NCI-H1694 treated with DMSO at 0.1 percent for 48 hours (cell line): ENCODE data around the gene LBR.
"Not testable (repeated sequence)": the region's sequence is repeated elsewhere in the genome, so short reads cannot be mapped to it uniquely, and the experiment has no call there.

Experiments
- DNase-seq: peaks from one replicate; lab custom pipeline; 2025; lab: John Stamatoyannopoulos, UW

The LBR gene

DNA sequence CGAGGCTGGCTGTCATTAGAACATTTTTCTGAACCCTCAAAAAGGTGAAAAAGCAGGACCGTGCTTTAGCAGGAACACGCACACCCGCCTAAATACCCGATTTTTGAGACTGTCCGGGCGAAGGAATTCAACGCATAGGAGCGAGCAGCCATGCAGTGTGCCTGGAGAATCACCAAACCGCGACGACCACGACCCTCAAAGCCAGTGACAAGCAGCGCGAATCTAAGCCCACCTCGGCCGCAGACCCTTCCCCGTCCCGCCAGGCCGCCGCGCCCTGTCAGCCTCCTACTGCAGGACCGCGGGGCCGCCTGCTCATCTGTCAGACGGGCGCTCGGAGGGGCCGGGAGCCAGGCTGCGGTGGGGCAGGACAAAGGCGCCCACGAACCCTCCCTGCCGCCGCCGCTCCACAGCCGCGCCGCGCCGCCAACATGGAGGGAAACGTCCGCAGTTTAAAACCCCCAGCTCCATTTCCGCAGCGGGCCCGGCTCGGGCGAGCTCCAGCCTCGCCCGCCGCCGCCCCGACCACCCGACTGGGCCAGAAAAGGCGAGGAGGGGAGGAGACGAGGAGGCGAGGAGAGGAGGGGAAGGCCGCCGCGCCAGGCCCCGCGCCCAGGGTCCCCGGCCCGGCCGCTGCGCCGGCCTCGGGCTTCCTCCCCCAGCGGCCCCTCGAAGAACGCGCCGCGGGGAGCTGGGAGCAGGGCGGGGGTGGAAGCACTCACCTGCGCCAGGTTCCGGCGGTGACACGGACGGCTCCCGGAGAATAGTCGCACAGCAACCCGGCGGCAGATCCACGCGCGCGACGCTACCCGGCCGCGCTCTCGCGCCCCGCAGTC lies at the start of gene LBR:
Gene LBR (minus strand): TSS at position 804 of the 833 bp plus-strand sequence. CDS start 3,963 bp downstream, outside the sequence.
- peak; percentile 42 for DNase-seq

DNA sequence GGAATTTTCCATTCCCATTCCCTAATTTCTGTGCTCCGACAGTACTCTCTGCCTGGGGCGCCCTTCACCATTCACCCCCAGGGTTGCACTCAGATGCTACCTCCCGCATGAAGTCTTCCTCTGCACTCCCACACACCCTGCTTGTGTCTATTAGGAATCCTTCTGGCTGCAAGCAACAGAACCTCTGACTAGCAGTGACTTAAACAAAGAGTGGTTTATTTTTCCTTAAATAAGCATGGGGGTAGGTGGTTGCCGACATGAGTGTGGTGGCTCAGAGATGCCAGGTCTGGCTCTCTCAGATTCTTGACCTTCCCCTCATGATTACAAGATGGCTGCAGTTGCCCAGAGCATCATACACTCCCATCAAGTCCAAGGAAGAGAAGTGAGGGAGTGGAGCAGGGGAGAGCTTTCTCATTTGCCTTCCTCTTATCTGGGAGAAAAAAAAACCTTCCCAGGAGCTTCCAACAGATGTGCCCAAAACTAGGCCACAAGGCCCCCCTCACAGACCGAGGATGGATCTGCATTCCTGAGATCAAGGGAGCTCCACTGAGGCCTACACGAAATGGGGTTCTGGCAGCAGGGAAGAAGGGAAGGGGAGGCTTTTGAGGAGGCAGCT lies 49.6 kb upstream of the LBR start:
- DNase-seq = no peak

DNA sequence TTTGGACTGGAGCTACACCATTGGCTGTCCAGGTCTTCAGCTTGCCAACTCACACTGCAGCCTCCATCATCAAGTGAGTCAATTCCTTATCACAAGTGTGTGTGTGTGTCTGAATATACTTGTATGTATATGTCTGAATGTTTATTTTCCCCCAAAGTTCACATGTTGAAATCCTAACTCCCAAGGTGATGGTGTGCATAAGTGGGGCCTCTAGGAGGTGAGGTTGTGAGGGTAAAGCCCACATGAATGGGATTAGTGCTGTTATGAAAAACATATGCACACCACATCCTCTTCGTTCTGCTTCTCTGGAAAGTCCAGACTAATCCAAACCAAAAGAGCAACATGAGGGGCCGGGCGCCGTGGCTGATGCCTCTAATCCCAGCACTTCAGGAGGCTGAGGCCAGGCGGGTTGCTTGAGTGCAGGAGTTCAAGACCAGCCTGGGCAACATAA lies 48.7 kb upstream of the LBR start:
- no peak for DNase-seq

DNA sequence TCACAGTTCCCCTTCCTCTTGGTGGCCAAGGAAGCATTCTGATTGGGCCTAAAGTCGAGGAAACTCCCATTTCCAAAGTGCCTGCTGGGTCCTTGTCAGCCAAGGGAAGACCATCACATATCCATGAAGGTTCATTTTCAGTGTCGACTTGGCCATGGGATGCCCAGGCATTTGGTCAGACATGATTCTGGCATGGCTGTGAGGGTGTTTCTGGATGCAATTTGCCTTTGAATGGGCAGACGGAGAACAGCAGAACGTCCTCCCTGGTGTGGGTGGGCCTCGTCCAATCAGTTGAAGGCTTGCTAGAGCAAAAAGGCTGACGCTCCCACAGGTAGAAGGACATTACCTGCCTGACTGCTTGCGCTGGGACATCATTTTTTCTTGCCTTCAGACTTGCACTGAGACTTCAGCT lies 48.3 kb upstream of the LBR start:
- no peak for DNase-seq

DNA sequence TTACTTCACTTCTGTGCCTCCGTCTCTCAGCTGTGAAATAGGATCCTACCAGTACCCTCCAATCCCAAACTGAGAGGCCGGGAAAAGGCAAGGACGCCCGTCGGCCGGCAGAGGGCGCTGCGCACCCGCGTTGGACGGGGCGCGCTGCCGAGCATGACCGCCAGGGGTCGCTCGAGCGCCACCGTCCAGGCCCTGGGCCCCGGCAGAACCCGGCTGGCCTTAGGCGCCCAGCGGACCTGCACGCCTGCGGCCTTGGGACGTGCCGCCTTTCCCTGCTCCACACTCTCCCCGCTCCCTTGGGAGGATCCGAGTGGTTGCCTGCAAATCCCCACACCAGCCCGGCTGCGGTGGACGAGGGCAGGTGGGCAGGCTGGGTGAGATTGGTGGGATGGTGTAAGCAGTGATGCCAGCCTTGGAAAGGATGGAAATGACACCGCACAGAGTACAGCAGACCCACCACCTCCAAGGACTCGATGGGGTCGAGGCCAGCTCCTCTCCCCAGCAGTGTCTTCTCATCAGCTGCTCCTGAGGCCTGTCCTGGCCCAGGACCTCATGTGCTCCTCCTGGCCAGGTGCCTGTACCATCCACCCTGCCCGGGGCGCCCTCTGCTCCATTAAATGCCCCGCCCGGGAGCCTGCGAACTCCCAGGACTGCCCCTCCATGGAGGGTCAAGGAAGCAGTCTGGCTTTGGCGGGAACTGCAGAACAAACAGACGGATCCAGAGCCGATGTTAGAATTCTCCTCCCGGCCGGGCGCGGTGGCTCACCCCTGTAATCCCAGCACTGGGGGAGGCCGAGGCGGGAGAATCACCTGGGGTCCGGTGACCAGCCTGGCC lies 47.4 kb upstream of the LBR start:
- peak; percentile 50 for DNase-seq

DNA sequence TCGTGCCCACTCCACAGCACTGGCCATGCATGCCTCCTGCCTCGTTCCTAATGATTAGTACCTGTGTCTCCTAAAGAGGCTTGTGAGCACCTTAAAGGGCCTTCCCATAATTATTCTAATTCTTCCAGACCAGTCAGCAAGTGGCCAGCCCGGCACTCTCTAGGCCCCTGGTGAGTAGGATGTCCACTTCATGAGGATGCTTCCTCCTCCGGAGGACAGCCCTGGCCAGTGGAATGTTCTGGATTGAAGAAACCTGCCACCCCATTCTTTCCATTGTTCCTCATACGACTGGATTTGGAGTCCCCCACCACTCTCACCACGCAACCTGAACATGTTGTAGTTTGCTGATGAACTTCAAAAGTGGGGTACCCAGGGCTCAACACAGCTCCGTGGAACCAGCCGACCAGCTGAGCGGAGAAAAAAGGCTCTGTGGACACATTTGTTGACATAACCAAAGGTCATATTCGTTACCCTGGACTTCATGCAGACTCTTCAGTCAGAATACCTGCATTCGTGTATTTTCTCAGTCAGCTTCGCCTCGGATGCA lies 46.7 kb upstream of the LBR start:
- no peak for DNase-seq

DNA sequence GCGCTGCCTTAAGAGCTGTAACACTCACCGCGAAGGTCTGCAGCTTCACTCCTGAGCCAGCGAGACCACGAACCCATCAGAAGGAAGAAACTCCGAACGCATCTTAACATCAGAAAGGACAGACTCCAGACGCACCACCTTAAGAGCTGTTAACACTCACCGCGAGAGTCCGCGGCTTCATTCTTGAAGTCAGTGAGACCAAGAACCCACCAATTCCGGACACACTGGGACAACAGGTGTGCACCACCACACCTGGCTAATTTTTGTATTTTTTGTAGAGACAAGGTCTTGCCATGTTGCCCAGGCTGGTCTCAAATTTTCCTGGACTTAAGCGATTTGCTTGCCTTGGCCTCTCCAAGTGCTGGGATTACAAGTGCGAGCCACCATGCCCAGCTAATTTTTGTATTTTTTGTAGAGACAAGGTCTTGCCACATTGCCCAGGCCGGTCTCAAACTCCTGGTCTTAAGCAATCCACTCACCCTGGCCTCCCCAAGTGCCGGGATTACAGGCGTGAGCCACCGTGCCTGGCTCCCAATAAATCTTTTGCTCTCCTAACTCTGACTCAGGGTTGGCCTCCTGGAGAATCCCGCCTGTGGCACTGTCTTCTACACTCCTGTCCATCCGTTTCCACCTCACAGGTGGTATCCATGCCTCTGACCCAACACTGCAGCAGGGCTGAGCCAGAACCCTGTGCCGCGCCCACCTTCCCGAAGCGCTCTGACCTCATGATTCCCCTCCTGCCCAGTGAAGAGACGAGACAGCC lies 46.0 kb upstream of the LBR start:
- DNase-seq = not testable (repeated sequence)

DNA sequence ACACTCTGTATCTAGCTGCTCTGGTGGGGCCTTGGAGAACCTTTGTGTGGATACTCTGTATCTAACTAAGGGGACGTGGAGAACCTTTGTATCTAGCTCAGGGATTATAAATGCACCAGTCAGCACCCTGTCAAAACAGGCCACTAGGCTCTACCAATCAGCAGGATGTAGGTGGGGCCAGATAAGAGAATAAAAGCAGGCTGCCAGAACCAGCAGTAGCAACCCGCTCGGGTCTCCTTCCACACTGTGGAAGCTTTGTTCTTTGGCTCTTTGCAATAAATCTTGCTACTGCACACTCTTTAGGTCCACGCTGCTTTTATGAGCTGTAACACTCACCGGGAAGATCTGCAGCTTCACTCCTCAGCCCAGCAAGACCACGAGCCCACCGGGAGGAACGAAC lies 45.4 kb upstream of the LBR start:
- not testable (repeated sequence) for DNase-seq

DNA sequence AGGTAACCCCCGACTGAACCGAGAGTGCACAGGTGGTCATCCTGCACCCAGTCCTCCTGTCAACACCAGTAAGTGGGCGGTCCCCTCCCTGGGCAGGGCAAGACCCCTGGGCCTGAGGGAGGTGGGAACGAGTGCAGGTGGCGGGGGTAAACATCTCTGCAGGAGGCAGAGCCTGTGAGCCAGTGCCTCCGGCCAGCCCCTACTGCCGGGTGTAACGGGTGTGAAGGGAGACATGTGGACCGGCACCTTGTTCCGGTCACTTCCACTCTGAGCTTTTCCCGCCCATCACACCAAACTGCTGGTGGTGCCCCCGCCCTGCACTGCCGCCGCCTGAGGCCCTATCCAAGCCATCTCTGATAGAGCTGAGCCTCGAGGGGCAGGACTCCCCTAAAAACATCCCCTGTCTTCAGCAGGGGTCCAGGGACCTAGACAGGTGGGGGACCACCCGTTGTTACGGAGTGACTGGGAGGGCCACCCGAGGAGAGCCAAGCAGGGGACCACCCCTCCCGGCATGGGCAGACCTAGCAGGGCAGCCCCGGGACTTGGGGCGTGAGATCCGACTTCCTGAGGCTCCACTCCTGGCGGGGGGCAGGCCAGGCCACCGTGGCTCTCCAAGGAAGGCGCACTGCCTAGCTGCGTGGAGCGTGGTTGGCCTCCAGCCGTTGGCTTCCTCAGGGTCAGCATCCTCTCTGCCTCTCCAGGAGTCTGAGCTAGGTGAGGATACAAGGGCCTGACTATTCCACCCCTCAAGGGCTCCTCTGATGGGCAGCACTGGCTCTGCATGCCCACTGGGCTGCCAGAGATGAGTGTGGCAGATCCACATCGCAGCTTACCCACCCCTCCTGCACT lies 43.8 kb upstream of the LBR start:
- no peak for DNase-seq

DNA sequence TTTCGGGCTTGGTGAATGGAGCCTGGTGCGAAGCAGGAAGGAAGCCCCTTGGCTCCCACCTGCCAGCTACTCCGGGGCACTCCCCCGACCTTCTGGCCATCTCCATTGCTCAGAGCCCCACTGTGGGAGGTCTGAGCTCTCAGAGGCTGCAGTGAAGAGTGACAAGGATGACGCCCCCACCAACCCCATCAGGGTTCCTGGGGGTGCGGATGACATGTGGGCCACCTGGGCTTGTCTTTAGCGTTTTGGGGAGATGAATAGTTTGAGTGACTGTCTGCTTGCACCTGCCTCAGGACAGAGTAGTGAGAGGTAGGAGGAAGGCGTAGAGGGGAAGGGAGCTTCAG lies 43.2 kb upstream of the LBR start:
- DNase-seq = no peak

DNA sequence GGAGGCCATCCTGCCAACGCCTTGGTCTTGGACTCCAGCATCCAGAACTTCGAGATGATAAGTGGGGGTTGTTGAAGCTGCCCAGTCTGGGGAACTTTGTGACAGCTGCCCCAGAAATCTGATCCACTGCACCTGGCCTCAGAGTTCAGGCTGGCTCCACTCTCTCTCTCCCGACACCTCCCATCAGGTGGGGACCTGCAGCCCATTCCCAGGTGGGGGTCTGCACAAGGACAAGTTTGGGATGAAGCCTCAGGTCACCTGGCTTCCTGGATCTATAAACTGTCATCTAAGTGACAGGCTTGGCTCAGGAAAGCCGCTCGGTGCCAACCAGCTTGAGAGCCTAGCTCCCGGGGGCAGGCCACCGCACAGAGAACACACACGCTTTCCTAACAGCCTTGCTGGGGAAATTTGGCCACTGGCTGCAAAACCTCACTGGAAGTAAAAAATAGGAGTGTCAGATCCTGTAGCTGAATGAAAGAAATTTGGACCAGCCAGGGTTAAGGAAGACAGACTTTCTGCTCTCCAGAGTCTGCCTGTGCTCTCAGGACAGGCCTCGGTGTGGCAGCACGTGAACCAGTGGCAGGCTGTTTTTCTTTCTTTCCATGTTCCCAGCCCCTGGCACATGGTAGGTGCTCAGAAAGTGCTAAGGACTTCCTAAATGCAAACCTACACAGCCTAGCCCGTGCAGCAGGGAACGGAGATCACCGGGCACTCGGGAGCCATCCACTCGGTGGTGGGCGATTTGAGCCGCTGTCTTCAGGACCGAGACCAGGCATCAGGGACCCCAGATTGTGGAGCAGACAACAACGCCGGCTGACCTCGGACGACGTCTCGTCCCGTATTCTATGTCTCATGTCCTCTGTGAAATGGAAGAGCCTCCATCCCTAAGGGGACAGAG lies 42.6 kb upstream of the LBR start:
- no peak for DNase-seq

DNA sequence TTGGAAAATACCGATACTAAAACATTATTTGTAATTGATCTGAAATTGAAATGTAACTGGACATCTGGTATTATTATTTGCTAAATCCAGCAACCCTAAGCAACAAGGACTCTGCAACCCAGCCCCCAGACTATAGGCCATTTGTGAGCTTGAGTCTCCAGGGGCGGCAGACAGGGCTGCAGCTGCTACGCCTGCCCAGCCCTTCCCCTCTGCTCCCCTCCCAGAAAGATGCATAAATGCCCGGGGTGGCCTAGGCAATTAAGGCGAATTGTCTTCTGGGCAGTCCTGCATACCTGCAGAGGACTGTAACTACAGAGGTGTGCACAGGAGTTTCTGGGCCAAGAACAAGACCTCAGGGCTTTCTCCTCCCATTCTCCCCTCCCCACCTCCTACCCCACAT lies 41.2 kb upstream of the LBR start:
- DNase-seq = no peak

DNA sequence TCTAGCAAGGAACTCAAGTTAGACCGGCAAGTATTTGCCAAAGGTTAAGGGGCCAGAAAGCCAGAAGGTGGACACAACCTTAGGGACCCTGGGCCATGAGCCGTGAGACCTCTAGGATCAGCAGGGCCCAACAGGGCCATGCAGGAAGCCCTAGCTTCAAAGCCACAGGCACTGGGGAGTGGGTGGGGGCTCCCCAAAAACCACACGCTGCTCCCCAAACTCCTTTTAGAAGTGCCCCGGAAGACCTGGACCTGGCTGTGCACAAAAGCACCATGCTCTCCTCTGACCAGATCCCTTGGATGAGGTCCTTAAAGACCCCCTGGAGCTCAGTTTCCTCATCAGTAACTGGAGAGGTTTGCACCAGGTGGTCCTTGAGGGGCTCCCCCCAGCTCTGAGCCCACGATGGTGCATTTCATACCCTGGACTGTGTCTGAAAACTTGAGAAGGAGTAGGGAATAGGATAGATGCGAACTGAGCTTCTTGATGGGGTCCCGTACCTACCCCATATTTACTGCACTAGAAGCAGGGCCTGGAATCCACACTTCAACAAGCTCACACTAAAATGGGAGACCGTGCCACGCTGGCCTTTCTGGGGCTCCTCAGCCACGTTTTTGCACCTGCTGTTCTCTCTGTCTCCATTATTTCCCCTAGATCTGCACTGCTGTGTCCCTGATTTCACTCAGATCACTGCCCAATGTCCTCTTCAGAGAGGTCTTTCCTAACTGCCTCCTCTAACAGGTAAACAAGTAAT lies 40.6 kb upstream of the LBR start:
- DNase-seq = no peak

DNA sequence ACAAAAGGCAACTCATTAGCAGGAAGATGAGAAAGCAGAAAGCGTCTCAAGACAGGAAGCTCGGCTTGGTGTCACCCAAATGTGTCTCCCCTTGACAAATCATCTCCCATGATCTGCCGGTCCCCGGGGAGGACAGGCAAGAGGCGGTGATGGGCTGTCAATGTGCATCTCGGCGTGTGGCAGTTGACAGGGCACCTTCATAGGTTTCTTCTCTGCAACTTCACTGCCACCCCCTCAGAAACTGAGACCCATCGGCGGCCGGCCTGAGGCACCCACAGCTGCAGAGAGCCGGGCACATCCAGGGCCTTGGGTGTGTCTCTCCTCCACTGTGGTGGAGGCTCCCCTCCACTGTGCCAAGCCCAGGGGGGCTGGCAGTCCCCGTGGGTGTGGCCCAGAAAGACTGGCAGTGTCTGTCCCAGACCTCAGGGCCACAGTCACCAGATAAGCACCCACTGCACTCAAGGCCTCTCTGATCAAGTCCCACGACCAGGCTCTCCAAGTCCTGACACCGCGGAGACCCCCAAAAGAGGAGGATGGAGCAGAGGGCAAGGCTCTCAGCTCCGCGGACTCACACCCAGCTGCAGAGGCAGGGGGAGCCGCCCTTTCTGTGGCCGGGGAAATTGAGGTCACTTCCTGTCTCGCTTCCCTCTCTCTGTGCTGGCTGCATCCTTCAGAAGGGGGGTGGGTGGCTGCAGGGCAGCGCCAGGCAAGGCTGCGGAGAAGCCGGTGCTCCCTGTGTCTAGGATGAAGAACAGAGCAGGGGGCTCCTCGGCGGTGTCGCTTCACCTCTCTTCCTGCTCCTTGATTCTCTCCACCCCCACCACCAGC lies 39.6 kb upstream of the LBR start:
- DNase-seq = no peak

DNA sequence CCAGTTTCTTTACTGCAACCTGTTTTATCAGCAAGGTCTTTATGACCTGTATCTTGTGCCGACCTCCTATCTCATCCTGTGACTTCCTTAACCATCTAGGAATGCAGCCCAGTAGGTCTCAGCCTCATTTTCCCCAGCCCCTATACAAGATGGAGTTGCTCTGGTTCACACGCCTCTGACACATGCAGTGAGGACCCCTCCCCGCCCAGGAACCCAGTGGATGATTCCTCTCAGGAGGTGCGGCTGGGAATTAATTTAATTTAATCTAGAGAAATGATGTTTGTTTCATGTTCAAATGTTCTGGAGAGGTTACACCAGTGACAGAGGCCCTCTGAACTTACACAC lies 39.0 kb upstream of the LBR start:
- DNase-seq = no peak

DNA sequence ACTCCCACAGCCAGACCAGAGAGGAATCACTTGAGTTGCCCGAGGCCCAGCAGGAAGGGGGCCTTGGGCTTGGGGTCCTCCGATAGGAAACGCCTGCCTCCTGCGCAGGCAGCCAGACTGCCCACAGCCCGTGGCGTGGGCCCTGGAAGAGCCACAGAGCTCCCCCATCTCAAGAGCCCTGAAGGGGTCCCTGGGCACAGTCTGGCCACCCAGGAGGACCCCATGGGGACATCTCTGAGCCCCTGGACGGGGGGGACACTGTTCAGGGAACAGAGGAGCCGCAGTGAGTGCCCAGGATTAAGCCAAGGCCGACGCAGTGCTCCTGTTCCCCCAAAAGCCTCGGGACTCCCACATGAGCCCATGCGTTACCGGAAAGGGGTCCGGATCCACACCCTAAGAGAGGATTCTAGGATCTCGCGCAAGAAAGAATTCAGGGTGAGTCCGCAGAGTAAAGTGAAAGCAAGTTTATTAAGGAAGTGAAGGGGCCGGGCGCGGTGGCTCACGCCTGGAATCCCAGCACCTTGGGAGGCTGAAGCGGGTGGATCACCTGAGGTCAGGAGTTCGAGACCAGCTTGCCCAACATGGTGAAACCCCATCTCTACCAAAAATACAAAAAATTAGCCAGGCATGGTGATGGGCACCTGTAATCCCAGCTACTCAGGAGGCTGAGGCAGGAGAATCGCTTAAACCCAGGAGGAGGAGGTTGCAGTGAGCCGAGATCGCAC lies 38.1 kb upstream of the LBR start:
- no peak for DNase-seq
